Measurements from ENCODE around the gene UNC79.

- TF ChIP-seq CTCF (IDR thresholded peaks at IDR 0.05) (no peak), POLR2A (IDR thresholded peaks at IDR 0.05) (no peak)
These were observed 238.9 kb downstream of the UNC79 start for GRCh38 chr14:93669632-93670031.

All from testis (tissue), 2 donors.